GM21576 (cell line): Measurements from ENCODE around the gene PTCH1.

ENCODE experiments used
- ATAC-seq: cut with Tn5 transposase; IDR thresholded peaks from one replicate; pipeline ENCODE4 v1.9.1; 2021; ENCODE audit warnings: mild to moderate bottlenecking, moderate library complexity; ENCODE audit not compliant: unreplicated experiment

Gene PTCH1

DNA sequence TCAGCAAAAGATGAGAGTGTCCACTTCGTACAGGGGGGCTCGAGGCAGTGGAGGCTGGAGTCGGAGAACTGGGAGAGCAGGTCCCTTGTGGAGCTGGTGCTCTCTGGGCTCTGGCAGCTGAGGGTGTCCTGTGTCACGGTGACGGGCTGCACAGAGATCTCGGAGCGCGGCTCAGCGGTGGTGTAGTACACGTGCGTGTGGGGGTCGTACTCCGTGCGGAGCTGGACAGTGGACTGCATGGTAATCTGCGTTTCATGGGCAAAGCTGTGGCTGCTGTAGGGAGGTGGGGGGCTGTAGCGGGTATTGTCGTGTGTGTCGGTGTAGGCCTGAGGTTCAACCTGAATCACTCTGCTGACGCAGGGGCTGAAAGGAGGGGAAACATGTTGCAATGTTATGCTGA lies 48.0 kb downstream of the PTCH1 start:
- no peak for ATAC-seq

DNA sequence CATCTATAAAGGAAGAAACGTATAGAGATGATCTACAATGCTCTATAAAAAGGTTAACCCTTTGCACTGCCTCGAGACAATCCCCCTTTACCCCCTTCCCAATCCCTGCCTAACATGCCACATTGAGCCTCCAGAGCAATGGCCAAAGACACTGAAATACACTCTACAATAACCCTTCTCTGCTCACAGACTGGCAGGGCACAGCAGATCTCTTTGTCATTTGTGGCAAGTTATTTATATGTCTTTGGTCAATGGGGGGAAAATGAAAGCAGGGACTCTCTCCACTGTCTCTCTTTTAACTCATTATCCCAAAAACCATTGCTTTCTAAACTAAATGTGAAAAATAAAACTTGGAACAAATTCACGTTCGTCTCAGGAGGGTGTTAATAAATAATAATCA lies 51.7 kb downstream of the PTCH1 start:
- no peak for ATAC-seq

DNA sequence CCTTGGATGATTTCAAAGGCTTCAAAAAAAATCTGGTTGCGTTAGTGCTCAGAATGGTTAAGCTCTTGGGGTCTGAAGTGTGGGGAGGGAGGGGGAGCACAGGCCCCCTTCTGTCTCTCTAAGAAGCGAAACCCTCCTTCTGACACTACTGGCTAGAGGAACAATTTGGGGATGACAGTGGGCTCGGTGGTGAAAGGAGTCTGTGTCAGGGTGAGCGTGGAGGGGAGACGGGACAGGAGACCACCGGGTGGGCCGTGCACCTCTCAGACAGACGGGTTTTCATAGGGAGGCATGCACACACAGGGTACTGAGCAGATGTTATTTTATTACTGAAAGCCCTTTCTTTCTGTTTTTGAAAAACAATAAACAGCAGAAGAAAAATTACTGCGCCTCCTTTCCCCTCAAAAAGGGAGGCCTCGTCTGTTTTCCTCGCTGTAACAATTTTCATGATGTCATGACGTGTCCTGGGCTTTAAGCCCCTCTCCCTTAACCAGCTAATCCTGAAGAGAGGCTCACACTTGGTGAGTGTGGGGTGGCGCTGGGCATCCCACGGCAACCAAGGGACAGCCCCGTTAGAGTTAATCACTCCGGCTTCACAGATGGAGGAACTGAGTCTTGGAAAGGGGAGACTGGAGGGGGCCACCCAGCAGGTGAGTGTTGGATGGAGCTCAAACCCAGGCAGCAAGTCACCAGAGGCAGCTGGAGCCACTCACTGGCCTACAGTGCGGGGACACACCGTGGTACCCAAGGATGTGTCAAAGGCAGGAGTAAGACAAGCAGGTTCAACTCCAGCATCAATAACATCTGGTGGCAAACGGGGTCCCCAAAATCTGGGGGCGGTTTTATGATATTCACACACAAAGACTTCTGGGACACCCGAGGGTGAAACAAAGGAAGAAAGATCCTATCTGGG lies 53.4 kb downstream of the PTCH1 start:
- peak; percentile 14 for ATAC-seq

DNA sequence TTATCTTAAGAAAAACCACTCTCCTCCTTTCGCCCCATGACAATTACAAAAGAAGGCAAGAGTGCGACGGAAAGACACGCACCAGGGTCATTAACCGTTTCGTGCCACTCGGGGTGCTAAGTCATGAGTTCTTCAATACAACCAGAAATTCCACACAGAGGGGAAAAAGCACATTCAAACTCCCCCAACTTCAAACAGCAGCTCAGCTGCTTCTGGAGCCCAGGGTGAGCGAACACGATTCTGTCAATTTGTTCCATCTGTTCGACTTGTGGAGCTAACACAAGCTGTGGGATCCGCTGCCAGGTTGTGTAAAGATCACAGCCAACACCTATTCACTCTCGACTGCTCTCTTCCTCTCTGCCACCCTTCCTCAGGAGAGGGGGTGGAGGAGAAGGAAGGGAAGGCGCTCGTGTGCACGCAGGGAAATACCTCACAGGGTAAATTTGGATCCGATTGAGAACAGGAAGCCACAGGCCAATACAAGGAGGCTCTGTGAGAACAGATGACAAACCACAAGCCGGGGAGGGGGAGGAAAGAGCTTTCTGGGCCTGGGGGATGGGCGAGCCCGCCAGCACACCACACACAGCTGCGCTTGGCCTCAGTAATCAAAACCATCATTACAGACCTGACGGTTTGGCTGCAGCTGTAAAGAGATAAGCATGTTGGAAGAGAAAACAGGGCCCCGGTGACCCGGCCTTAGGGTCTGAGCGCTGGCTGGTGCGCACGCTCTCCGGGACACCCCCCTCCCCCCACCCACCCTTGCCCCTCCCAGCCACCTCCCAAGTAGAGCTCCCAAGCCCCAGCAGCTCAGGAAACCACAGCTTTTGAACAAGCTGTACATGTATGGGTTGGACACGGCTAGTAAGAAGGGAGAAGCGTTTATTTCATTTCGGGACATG lies 54.3 kb downstream of the PTCH1 start:
- ATAC-seq = peak; percentile 91

DNA sequence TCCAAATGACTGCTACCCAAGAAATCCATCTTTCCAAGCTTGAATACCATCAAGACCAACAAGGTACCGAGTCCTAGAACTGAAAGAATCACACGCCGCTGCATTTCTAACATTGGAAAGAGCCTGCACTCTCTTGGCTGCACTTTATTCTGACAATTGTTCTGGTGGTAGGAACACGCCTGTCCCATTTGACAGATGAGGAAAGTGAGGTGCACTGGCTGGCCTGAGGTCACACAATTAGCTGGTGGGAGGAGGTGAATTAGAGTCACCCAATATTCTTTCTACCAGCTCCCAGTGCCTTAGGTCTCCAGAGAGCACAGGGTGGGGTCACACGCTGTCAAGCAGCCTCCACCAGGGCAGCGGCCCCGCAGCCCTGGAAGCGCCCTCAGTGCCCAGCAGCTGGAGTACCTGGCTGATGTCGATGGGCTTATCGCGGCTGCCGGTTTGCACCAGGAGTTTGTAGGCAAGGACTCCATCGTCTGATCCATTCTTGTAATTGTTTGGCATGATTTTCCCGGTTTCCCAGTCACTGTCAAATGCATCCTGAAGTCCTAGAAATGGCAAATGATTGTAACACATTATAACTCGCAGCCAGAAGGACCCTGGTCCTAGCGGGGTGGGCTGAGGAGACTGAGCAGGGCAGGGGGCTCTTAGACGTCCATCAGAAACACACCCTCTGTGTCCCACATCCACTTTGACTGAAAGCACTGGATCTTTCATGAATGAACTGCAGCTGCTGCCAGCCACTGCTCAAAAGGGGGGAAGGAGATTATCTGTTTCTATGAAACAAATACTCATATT lies 55.1 kb downstream of the PTCH1 start:
- no peak for ATAC-seq

DNA sequence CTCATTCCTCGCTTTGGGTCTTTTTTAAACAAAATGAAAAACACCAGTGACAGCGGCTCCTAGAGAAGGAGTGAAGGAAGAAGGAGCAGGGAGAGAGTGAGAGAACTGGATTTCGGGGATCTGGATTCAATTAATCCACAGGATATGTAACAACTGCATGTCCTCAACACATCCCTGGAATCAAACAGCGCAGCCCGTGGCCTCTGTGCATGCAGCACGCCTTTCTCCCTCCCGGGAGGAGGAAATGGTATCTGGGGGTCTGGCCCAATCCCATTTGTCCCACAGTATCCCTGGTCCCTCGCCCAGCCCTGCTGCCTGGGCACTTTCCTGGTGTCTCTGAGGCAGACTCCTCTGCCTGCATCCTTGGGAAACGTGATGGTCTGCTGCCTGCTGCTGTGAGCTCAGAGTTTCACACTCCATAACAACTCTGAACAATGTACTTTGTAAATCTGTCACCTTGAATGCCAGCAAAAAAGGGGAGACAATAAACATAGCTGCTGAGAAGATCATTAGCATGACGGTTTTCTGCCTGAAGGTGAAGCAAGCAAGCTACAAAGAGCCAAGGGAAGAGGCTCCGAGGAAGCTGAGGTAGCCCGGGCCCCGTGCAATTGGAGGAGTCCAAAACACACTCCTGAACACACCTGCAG lies 56.1 kb downstream of the PTCH1 start:
- no peak for ATAC-seq

DNA sequence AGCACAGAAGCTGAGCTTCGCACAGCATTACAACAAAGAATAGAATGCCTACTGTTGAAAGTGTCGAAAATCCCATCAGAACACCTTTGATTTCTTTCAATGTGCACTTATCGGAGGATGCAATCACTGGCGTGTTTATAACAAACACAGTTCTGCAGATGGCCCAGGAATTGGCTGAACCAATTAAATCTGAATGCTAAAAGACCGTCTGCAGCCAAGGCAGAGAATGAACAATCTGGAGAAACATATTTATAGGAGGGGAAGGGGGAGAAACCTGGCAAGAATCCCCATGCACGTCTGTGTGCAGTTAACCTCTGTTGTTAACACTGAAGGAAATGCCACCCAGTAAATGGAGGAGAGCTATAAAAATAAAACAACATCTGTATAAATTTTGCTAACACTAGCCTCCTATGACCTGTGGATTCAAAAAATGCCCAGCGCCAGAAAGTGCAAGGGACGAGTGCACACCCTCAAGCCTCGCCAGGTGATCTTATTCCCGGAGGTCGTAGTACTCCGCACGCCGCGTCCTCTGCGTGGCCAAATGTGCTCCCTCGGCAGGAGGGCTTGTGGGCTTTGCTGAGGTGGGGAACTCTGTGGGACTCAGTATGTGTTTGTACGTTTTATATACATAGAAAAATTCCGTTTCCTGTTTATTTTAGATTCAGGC lies 56.8 kb downstream of the PTCH1 start:
- ATAC-seq = no peak

DNA sequence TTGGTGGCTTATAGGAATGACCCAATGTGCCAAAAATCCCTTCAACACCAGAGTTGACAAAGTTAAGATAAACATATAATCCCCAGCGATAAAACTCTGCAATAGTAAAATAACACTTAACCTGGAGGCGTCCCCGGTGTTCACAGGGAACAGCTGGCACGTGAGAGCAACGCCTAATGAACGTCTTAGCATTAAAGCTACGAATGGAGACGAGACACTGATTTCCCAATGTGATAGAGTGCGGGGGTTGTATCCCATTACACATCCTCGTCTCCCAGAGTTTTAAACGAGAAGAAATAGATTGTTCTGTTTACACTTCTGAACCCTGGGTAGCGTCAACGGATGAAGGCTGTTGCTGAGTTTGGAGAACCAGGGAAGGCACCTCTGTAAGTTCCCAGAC lies 57.6 kb downstream of the PTCH1 start:
- no peak for ATAC-seq

DNA sequence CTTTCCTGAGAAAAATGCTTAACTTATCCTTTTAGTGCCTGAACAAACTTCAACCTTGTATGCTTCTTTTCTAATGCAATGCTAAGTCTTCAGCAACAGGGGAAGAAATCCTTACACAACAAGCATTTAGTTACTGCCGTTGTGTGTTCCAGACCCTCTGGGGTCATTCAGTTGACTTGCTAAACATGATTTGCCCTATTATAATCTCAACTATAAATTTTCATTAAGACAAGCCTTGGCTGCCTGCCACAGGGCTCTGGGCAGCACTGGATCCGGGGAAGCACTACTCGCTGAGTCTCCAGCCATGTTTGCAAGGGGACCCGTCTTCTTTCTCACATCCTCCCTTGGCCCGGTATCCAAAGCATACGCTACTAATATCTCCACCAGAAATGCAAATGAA lies 58.1 kb downstream of the PTCH1 start:
- no peak for ATAC-seq

DNA sequence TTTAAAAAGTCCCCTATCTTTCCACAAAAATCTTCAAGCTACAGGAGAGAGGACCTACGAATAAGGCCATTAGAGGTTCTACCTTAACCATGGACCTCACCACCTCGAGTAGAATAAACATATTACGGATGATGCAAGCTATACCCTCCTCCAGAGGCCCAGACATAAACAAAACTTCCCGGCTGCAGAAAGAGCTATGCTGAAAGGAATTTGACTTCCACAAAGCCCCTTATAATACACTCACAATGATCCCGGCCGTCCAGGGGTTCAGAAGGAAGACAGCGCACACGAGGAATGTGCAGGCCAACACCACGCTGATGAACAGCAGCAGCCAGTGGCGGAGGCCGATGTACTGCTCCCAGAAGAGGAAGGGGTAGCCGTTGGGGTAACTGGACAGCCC lies 59.0 kb downstream of the PTCH1 start:
- no peak for ATAC-seq

DNA sequence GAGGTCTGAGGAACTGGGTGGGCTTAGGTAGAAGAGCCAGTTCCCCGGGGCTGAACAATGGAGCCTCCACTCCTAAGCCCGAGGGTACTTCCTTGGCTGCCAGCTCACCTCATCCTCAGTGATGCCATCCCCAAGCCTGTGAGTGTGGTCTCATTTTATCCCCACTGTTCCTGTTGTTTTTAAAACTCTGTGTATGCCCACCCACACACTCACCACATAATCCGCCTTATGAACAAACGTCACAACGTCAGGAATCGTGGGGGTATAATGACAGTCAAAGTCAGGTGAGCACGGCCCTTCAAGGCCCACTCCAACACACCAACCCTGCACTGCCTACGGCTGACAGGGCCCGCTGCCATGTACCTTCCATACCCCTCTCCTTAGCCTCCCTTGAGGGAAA lies 61.1 kb downstream of the PTCH1 start:
- no peak for ATAC-seq

DNA sequence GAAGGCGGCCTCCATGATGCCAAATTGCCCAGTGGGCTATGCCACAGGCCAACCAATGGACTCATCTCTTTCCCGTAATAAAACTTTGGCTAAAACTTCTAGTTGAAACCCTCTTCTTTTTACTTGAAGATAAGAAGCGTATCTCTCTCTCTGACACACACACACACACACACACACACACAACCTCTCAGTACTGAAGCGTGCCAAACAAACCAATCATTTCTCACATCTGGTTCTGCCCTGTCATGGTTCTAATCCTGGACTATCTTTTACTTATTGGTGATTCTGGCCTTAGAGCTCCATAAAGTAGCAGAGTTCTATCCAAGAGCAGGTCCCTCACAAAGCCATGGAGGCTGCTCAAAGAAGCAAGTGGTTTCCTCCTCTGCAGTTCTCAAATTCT lies 64.6 kb downstream of the PTCH1 start:
- ATAC-seq = no peak

DNA sequence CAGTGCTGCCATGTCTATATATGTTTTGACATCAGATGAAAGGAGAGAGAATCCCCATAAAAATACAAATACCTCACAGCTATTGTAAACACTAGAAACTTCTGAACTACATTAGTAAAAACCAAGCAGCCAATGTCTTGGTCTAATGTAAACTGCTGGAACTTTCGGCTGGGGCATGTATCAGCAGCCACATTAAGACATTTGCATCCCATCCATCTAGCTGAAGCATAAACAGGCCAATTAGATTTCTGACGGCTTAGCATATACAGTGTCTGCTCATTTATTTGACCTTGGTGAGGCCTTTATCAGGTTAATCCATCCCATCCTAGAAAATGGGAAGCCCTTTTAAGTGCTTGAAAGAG lies 65.7 kb downstream of the PTCH1 start:
- ATAC-seq = no peak

DNA sequence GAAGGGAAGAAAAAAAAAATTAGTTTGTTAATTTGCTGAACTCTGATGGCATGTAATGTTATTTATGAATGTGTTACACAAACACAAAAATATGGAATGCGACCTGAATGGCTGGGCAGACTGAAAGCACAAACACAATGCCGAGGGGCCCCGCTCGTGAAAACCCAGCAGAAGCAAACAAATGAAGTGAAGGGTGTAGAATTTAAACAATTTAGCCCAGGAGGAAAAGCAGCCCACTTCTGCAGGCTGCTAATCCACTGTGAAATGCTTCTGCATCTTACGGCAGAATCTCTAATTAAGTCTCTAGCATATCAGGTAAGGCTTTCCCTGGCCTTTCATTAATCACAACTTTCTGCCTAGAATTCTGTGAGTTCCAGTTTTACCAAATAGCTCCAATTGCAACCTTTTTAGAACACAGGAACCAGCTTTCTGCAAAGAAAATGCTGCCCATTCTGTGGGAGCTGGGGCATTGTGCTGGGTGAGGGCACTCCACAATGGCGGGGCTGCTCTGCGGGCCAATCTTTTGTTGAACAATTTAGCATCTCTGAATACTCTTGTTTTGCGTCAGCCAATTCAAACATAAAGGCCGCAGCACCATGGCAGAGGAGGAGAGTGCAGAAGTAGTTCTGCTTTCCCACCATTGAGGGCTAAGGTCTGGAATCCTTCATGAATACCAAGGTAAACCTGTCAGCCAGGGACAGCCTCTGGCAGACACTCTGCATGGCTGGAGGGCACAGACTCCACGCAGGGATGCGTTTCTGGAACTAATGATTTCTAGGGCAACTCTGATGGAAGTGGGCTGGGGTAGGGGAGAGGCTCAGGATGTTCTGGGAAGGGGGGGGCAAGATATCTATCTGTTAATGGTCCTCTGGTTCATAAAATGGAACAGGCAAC lies 66.4 kb downstream of the PTCH1 start:
- no peak for ATAC-seq

DNA sequence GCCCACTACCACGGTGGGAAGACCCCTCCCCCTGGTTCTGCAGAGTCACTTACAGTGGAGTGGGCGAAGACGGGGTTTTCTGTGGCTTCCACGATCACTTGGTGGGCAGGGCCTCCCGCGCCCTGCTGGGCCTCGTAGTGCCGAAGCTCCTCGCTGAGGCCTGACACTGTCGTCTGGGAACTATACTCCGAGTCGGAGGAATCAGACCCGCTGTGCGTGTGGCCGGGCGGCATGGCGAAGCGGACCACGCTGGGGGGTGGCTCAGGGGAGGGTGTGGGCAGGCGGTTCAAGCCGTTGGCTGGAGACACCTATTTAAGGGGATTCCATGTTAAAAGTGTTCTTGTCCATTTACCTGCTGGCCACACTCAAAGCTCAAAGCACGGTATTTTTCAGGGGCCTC lies 67.8 kb downstream of the PTCH1 start:
- no peak for ATAC-seq

DNA sequence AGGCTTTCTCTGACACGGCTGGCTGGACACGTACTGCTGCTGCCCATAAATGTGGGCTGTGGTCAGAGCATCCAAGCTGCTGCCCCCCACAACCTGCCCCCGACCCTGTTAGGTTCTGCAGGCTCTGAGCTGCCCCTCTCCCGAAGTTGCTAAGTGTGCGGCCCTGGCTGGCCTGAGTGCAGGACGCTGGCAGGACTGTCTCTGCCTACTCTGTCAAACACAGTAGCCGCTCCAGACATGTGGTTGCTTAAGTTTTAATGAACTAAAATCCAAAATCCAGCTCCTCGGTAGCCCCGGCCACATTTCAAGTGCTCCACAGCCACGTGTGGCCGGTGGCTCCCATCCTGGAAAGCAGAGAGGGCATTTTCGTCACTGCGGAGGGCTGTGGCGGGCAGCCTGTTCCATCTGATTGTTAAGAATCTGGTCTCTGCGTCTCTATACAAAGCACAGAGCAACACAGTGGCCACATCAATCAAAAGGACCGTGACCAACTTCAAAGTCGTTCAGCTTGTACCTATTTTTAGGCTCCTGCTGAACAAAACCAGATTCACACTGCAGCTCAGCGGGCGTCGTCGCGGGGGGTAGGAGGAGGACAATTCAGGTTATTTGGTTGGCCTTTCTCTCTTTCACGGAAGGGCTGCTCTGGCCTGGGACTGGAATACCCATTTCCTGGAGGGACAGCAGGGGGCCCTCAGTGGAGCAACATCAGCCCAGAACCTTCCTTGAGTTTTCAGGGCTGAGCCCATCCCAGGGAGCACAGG lies 68.9 kb downstream of the PTCH1 start:
- no peak for ATAC-seq

DNA sequence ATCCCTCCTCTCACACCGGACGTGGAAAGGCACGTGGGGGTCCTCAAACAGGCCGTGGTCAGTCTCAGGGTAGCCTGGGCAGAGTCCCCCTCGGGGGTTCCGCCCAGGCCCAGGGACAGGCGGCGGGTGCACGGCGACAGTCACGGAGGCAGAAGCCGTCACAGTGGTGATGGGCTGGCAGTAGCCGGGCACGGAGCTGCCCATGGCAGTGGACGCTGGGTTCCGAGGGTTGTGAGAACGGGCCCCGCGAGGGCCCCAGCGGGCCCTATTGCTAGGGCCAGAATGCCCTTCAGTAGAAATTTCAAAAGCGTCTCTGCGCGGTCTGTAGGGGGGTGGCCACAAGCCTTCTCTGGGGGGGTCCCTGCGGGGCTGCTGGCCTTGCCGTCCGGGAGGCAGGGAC lies 69.8 kb downstream of the PTCH1 start:
- no peak for ATAC-seq

DNA sequence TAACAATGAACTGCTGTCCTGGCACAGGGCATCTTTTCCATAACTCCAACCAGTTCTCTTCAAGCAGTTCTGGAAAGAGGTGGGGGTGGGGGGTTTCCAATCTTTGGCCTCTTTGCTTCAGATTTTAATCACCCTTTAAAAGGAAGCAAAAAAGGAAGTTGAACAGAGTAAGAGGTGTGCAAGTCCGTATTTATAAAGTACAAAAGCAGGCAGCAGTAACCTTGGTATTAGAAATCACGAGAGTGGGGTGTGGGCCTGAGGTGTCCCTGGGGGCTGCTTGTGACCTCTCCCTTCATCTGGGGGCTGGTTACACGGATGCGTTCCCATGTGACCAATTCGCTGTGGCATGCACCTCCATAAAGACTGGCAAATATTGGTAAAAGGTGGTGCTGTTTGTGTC lies 70.5 kb downstream of the PTCH1 start:
- ATAC-seq = no peak
